Stimulated activated CD4-positive, alpha-beta T cell treated with anti-CD3 and anti-CD28 coated beads, Interleukin-4, amount 100 ng/mL, for 48 hours (primary cell): Measurements from ENCODE around the gene COG6.
A peak's percentile ranks its signal among the peaks of the same experiment; 100 is the strongest.

Experiments
- DNase-seq, 2 donors: peaks; one replicate each; pipeline ENCODE4 v3.0.0-alpha.2; 2020; ENCODE audit warnings: low read depth in 2 of 2

COG6 gene

DNA sequence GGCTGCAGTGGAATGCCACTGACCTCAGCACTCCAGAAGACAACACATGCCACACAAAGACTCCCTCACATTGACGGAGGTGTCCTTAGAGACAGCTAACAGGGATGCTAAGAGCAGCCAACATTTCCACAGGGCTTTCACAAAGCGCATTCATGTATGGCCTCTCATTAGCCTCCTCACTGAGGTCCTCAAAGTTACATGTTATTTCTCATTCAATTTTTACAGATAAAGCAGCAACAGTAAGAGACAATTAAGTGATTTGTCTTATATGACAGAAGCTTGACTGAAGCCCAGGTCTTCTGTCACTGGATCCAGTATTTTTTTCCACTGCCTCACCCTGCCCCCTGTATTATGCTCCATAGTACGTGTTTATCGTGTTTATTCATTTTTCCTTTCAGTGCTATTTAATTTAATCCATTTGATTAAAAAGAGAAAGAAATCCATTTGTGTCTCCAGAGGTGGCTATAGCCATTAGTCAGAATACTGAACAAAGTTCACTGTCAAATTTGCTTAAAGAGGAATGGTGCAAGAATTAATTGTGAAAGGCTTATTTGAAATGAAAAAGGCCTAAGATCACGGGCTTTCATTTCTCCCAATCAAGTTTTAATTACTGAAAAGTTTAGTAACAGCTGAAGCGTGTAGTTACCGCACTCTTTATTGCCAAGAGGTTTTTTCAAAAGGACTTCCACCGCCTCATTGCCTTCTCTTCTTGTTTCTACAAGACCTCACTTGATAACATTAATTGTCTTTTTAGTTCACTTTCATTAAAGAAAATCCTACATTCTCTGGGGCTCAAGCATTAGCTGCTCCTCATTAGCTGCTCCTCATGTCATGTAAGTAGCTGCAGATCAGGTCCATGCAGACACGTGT, 115.0 kb downstream of the COG6 start:
- DNase-seq = no peak

DNA sequence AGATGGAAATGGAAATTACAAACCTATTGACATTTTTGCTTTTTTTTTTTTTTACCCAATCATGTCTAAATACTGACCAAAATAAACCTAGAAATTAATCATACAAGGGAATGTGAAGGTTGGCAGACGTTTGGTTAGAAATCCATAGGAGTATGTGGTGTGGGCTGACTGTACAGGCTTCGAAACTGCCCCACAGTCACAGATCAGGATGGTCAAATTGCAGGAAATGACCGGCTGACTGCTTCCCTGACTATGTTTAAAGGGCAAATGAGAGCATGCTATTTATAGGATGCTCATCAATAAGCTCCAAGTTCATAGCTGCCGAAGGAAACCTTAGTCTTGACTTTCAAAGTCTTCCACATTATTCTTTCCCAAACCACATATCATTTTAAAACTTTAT, 118.4 kb downstream of the COG6 start:
- no peak for DNase-seq

DNA sequence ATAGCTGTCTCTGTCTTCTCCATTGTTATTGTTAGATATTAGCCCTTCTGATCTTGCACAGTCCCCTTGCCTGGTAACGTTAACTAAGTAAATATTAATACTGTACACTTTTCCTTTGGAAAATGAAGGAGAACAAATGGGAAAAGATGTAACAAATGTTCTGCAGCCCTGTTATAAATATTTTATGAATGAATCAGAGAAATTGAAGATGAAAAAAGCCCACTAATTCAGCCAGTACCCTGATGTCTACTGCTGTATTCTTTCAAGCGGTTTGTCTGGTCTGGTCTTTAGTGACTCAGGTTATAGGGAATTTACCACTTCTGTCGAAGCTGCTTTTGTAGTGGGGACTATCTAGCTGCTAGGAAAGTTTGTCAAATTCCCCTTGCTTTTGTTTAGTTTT, 121.0 kb downstream of the COG6 start:
- no peak for DNase-seq

DNA sequence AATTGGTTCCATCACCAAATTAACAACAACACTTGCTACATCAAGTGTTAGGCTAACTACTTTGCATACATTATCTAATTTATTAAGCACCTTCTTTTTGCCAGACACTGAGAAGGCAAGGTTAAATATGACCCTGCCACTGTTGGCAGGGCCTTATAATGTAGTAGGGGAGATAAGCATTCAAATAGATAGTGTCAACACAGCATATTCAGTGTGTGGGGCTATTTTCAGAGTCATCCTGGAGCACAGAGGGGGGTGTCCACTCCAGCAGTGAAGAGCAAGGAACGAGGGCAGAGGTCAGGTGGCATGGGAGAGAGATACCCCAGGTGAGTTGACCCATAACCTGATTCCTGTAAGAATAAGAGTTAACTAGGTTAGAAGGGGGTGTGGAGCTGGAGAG, 121.6 kb downstream of the COG6 start:
- no peak for DNase-seq

DNA sequence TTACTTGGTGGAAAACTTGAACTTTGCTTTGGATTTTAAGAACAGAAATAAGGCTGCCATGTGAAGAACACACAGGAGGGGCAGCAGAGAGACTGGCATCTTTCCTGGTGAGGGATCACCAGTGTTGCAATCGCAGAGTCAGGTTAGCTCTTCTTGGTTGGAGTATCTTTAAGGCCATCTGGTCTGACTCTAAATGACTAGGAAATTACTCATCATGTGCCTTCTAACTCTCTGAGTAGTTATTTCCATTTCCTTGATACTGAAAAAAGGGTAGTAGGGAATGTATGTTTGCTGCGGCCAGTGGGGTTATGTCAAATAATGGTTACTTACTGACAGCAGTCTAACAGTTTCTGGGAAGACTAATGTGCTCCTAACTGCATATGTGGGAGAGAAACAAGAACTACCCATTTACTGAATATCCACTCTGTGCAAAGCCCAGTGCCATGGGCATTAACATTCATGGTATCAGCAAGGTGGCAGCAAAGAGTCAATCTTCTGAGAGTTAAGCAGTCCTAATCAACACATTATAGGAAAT, 122.1 kb downstream of the COG6 start:
- peak; percentile 18 to 42 for DNase-seq

DNA sequence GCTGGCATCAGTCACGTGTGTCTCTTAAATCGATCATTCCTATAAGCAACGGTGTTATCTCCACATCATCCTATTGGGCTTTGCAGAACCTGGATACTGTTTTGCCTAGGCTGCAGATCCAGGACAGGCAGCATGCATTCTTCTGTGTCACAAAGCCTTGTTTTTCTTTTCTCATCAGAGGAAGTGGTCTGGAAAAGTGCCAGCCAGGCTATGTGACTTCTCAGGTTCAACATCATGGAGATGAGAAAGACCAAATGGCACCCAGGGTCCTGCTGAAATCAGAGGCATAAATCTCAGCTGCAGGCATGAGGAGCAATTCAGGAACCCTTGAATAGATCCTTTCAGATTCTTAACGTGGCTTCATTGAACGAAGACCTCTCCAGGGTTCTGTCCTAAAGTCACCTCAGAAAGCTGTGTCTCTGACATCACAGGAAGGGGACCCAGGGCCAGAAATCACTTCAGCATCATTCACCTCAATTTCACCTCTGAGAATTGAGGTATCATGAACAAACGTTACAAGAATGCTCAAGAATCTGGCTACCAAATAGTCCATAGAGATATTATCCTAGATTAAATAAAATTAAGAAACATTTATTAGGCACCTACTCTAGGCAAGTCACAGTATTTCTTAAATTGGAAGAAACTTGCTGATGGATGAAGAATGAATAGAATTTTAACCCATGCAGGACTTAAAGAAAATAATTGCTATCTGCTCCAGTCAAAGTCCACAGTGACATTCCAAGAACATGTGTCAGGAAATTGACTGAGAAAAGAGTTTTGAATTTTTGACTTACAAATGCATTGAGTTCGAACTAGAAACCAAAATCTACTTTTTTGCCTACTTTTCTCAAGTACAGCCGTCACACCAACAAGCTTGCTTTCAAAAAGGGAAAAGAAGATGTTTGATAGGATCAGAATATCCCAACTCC, 124.1 kb downstream of the COG6 start:
- DNase-seq = peak in 1 of 2 donors; percentile 24

DNA sequence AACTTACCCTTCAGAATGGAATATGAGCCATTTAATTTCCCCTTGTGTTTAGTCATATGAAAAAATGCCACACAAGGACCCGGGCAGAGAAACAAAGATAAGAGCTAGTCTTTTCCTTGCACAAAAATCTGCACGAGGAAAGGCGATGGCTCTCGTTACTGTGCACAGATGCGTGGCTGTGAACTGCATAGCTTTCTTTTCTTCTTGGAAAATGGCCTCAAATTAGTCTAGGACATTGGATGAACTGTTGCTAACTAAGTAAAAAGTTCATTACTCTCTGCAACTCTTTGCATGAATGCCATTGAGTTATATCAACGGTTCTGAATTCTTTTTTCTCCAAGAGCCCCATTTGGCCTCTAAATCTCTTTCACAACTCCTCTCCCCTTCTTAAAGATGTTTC, 125.2 kb downstream of the COG6 start:
- DNase-seq = no peak

DNA sequence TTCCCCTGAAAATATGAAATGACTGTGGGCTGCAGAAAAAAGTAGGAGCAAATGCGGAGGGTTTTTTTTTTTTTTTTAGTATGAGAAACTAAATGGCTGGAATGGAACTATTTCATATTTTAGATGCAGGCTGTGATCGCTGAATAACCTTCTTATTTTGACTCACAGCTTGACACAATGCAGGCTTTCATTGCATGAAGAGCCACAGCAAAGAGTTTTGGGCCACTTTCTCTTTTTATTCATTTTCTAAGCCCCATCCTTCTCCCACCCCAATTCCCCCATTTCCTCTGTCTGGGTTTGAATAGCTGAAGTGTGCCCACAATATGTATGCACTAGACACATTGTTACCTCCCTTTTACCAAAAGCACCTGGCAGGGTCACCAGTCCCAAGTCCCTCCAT, 125.9 kb downstream of the COG6 start:
- no peak for DNase-seq

DNA sequence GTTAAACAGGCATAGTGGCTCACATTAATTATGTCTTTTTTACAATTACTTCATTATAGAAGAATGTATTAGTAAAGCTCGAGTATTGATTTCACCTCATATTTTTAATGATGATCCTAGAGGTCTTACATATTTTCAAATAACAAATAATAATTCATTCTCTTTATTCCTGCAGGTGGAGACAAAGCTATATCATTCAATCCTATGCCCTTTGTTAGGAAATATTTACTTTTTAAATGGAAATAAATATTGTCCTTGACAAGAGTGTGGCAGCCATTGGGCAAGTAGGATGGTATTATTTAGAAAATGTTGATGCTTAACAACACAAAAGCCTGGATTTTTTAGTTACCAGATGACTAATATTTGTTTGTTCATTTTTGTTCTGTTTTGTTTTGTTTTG, 127.6 kb downstream of the COG6 start:
- no peak for DNase-seq

DNA sequence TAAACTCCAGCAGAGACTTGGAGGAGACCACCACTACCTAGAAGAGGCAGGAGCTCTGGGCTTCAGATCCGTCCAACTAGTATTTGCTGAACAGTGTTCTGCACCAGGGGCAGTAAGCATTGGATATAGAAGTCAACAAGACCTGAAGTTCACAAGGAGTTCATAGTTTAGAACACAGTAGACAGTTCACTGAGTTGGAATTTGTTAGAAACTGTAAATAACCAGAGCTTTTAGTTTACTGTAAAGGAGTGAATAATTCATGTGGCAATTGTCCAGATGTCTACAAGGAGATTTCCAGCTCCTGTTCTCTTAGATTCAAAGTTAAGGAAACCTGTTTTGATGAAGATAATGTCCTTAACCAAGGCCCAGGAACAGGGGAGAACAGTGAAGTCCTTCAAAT, 128.9 kb downstream of the COG6 start:
- no peak for DNase-seq

DNA sequence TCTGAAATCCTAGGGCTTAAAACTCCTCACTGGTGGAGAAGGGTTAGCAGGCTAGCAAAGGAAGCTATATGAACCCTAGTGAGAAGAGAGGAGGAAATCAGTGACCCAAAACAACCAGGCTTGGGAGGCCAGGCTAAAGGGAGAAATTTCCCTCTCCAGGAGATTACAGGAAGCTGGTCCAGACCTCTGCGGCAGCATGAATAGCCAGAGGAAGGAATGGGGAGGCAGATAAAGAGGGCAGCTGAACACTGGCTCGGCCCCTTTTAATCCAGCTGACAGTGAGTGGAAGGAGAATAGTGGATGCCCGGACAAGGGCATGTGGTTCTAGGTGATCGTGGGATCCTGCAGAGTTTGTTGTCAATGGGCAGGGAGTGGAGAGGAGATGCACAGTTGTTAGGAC, 130.6 kb downstream of the COG6 start:
- DNase-seq = no peak

DNA sequence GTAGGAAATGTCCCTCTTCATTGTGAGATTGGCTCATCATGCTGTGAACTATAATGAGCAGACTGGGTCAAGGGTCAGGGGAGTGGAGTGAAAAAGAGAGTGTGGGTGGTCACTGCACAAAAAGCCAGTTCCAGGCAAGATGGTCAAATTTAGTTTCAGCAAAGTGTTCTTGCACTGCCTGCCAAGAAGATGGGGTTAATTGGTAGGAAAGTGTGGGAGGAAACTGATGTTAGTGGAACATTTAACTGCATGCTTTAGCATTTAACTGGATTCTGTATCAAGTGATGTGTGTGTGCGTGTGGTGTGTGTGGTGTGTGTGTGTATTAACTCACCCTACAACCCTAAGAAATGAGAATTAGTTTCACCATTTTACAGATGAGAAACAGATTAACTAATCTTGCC, 131.6 kb downstream of the COG6 start:
- DNase-seq = no peak

DNA sequence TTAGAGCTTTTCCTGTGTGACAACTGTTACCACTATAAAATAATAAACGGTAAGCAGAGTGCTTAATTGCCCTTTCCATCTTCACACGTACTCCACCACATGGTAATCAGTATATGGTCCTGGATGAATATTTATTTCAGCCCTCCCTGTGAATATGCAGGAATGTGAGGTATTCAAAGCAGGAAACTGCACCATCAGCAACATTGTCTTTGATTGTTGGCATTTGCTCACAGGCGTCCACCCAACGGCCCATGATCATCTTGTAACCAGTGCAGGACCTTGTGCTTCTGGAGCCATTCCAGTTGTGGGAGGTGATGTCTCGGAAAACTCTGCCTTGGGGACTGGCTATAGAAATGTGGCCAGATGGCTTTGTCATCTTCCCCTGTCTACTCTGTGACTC, 132.6 kb downstream of the COG6 start:
- no peak for DNase-seq

DNA sequence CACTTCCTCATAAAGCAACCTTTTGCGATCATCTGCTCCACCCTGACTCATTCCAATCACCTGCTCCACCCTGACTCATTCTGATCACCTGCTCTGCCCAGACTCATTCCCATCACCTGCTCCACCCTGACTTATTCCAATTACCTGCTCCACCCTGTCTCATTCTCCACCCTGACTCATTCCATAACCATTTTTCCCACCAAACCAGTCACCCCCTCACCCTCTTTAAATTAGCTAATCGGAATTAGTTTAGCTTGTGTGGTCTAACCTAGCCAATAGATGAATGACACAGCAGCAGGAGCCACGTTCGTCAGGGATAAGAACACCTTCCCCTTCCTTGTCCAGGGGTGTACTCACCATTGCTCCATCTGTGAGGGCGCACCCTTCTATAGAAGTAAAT, 134.0 kb downstream of the COG6 start:
- DNase-seq = no peak
